Omental fat pad (tissue), 4 donors: ENCODE measurements around the gene PLAGL2. TPM values are rescaled to one million over a fixed set of nuclear protein-coding genes. Genes with fewer than 3 reads are reported as not detected.

Source experiments
- ATAC-seq: fragments of 150-250 bp; one replicate; pipeline ENCODE4 v1.9.1; 2016; ENCODE audit warnings: mild to moderate bottlenecking, moderate library complexity; ENCODE audit not compliant: low FRiP score
- DNase-seq: peaks from one replicate; pipeline ENCODE4 v3.0.0-alpha.2; 2019; ENCODE audit warnings: low spot score
- total RNA-seq, 4 donors: library from RNA; depleted of rRNA; stranded (reverse); fragments of >200 nt; gene quantifications; one replicate each; pipeline ENCODE4 v1.1.0, GENCODE V29; 2016
- TF ChIP-seq, protein P1 (sequence below), 3 donors: fragments of 450-650 bp; IDR thresholded peaks; one replicate each; pipeline ENCODE4 v1.5.1; 2016 to 2017; ENCODE audit warnings: antibody characterized with exemption in 3 of 3, mild to moderate bottlenecking in 3 of 3, moderate library complexity in 2 of 3

The PLAGL2 gene
- total RNA-seq, 4 donors from 2014 or later = 4.1 to 12.5 (median 8.1) TPM

DNA sequence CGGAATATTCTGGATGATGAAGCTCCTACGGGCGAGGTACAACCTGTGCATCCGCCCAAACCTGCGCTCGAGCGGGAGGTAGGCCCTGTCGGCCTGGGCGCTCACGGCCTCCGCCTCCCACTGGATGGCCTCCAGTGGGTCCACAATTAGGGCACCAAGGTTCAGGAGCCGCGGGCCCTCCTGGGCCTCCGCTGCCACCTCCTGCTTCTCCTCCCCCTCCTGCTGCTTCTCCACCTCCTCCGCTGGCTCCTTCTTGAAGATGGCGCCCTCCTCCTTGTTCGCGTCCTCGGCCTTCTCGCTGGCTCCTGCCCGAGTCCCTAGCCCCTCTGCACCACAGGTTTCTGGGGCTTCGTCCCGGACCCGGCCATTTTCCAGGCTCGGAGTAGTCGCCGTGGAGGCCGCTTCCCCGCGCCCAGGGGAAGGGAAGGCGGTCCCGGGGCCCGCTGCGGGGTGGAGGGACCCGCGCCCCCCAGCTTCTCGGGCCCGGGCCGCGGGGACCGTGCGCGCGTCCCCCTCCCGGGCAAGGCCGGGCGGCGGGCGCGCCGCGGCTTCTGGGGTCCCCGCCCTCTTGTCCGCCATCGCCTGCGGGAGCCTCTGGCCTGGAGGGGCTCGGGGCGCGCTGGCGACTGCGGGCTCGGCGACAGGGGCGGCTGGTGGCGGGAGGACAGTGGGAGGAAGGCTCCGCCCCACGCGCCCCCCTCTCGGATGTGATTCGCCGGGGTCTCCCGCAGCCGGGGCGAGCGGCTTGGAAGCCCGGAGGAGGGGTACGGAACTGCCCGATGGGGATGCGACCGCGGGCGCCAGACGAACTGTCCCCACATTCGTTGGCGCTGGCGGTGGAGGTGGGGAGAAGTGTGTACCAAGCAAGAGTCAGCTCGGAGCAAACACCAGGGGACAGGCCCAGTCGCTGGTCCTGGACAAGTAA, 17.6 kb downstream of the PLAGL2 start:
- DNase-seq (no peak), ATAC-seq (peak; percentile 39)
- TF ChIP-seq, protein P1, sequence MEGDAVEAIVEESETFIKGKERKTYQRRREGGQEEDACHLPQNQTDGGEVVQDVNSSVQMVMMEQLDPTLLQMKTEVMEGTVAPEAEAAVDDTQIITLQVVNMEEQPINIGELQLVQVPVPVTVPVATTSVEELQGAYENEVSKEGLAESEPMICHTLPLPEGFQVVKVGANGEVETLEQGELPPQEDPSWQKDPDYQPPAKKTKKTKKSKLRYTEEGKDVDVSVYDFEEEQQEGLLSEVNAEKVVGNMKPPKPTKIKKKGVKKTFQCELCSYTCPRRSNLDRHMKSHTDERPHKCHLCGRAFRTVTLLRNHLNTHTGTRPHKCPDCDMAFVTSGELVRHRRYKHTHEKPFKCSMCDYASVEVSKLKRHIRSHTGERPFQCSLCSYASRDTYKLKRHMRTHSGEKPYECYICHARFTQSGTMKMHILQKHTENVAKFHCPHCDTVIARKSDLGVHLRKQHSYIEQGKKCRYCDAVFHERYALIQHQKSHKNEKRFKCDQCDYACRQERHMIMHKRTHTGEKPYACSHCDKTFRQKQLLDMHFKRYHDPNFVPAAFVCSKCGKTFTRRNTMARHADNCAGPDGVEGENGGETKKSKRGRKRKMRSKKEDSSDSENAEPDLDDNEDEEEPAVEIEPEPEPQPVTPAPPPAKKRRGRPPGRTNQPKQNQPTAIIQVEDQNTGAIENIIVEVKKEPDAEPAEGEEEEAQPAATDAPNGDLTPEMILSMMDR (IDR thresholded peaks at IDR 0.05) = no peak

DNA sequence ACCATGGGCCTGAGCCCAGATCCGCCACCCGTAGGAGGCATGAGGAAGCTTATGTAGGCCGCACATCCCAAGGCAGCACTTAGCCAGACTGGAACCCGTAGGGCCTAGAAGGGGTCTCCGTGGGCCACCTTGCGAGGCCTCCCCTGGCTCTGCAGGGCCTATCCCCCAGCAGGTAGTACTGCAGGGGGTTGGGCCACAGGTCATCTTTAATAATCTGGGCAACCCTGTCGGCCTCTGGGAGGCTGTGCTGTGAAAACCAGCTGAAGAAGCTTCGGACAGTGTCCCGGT, 18.5 kb downstream of the PLAGL2 start:
- no peak for DNase-seq
- TF ChIP-seq, protein P1 (IDR thresholded peaks at IDR 0.05) = no peak
- no peak for ATAC-seq

DNA sequence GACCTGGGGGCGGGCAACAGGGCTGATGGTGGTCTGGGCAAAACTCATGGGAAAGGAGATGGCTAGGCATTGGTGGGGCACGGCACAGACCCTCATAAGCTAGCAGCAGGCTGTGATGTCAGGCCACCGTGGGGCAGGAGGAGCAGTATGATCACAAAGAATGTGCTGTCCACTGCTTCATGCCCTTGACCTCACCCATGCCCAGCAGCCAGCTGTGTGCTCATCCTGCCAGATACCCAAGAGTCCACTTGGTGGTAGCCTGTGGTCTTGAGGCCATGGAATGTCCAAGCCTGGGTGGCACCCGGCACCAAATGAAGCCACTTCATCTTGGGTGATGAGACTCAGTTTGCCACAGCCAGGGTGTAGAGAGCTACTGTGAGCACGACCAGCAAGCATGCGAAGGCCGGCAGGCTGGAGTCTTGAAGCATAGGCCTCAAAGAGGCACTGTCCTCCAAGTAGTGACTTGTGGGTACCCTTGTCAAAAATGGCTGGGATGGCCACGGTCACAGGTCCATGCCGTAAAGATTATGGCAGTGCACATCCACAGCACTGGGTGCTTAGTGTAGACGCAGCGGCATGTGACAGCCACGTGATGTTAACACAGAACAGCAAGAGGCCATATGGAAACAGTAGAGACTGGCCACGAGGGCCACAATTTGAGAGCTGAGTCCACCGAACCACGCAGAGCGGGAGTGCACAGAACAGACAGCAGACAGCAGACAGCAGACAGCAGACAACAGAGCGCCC, 19.0 kb downstream of the PLAGL2 start:
- no peak for ATAC-seq
- no peak for DNase-seq
- TF ChIP-seq, protein P1 (IDR thresholded peaks at IDR 0.05) = no peak

DNA sequence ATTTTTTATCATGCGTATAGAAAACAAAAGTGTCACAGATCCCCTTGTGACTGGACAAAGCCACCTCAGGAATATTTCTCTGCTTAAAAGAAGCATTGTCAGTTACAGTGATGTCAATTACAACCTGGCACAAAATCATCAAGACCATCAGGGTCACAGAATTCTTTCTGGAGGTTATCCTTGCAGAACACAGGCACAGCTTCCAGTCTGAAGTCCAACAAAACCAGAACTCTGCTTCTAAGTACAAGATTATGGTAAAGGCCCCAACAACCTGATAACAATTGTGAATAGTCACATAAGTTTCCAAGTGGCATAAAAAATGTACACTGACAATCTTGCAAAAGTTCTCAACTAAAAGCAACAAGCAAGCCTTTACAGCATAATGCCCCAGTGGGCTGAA, 21.0 kb downstream of the PLAGL2 start:
- TF ChIP-seq, protein P1 (IDR thresholded peaks at IDR 0.05) = no peak
- no peak for DNase-seq
- no peak for ATAC-seq

DNA sequence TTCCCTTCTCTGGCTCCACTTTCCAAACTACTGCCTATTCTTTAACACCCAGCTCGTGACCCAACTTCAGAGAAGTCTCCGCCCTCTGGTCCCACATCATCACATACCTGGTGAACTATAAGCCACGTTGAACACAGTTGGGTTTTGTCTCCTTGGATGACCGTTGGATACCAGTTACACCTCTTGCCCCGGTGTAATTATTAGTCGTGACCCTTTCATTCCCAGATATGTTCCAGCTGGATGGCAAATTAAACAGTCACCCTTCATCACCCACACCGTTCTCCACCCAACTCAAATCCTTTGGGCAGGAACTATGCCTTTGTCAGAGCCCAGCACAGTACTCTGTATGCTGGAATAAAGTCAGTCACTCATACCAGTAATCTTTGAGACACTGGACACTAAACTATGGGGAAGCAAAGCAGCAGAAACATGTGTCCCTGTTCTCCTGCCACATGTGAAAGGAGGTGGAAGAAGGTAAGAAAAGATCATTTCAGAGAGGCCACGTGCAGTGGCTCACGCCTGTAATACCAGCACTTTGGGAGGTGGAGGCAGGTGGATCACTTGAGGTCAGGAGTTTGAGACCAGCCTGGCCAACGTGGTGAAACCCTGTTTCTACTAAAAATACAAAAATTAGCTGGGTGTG, 22.5 kb downstream of the PLAGL2 start:
- TF ChIP-seq, protein P1 (IDR thresholded peaks at IDR 0.05) = no peak
- ATAC-seq = no peak

DNA sequence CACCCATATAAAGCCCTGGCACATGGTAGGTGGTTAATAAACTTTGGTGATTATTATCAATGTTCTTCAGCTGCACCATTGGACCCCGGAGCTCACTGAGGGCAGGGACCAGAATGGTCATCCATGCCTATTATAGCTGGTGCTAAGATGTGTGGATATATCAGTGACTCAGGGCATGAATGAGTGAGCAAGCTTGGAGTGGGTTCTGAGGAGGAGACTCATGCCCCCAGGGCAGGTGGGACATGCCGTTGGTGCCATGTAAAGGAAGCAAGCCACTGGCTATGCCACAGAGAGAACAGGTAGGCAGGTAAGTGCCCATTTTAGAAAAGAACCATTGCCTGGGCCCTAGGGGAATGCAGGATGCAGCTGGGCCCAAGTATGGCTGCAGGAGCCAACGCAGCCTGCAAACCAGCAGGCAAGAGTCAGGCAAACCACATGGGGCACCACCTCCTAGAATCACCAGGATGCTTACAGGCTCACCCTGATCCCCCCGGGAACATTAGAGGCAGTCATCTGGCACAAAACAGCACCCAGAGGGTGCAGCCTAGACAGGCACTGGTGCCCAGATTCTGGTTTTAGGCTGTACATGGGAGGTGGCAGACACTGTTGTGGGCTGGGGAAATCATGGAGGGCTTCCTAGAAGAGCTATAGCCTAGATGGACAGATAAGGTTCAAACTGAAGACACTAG, 23.5 kb downstream of the PLAGL2 start:
- ATAC-seq = no peak
- TF ChIP-seq, protein P1 (IDR thresholded peaks at IDR 0.05) = no peak
- DNase-seq = no peak

More for the DNA sequence above, 22.5 kb downstream of the PLAGL2 start:
- no peak for DNase-seq
